HepG2 (cell line): Measurements from ENCODE around the gene ELP5. TPM values are rescaled to one million over a fixed set of nuclear protein-coding genes. Genes with fewer than 3 reads are reported as not detected.

Source experiments
- ELF3 ChIP-seq: IDR thresholded peaks from 2 replicates; pipeline ENCODE4 v1.6.1; 2016; ENCODE audit warnings: missing genetic modification reagents, missing compliant biosample characterization
- GABPA ChIP-seq, 2 experiments: IDR thresholded peaks; 2 replicates each; pipeline ENCODE4 v1.6.1; 2011 to 2016; ENCODE audit warnings: low read depth in 2 of 2, low read length in 1 of 2, missing biosample characterization in 1 of 2, missing genetic modification characterization in 1 of 2
- GABPB1 ChIP-seq: IDR thresholded peaks from 2 replicates; pipeline ENCODE4 v1.6.1; 2016; ENCODE audit warnings: mild to moderate bottlenecking, missing genetic modification reagents, moderate library complexity, missing compliant biosample characterization
- KAT8 ChIP-seq: IDR thresholded peaks from 2 replicates; pipeline ENCODE4 v1.6.1; 2016; ENCODE audit warnings: missing genetic modification reagents, missing compliant biosample characterization
- KIAA2018 ChIP-seq: sonication (generic); formaldehyde crosslinking; IDR thresholded peaks from 2 replicates; pipeline ENCODE4 v1.5.0; 2020; ENCODE audit warnings: mild to moderate bottlenecking, missing genetic modification reagents, borderline replicate concordance
- KLF16 ChIP-seq, 2 experiments: sonication (generic) in 1 of 2; formaldehyde crosslinking in 1 of 2; IDR thresholded peaks; 2 replicates each; pipeline versions ENCODE4 v1.6.1 to v1.8.0; 2016 to 2023; ENCODE audit warnings: missing genetic modification reagents in 2 of 2, missing compliant biosample characterization in 1 of 2
- LRRFIP1 ChIP-seq: sonication (generic); formaldehyde crosslinking; conservative IDR thresholded peaks from 2 replicates; pipeline ENCODE4 v1.4.0; 2020; ENCODE audit warnings: missing genetic modification reagents
- MED13 ChIP-seq: sonication (generic); formaldehyde crosslinking; IDR thresholded peaks from 2 replicates; pipeline ENCODE4 v1.5.0; 2020; ENCODE audit warnings: missing genetic modification reagents
- MLLT10 ChIP-seq: sonication (generic); formaldehyde crosslinking; IDR thresholded peaks from 2 replicates; pipeline ENCODE4 v1.4.0; 2020; ENCODE audit warnings: missing genetic modification reagents
- POLR2G ChIP-seq: fragments of 200-400 bp; formaldehyde crosslinking; IDR thresholded peaks from 2 replicates; pipeline ENCODE4 v1.6.1; 2018; ENCODE audit warnings: mild to moderate bottlenecking, low read depth, low read length, moderate library complexity
- TBX2 ChIP-seq: sonication (generic); formaldehyde crosslinking; IDR thresholded peaks from 2 replicates; pipeline ENCODE4 v1.5.0; 2020; ENCODE audit warnings: missing genetic modification reagents, mild to moderate bottlenecking, borderline replicate concordance
- TCF7 ChIP-seq: sonication (generic); IDR thresholded peaks from 2 replicates; pipeline ENCODE4 v1.6.1; 2016; ENCODE audit warnings: antibody characterized with exemption, low read depth
- ZNF18 ChIP-seq: sonication (generic); formaldehyde crosslinking; IDR thresholded peaks from 2 replicates; pipeline ENCODE4 v1.8.0; 2022; ENCODE audit warnings: mild to moderate bottlenecking, missing genetic modification reagents; ENCODE audit not compliant: insufficient replicate concordance
- ZNF224 ChIP-seq: sonication (generic); formaldehyde crosslinking; IDR thresholded peaks from 2 replicates; pipeline ENCODE4 v1.5.0; 2020; ENCODE audit warnings: mild to moderate bottlenecking, missing genetic modification reagents
- ZNF230 ChIP-seq: sonication (generic); formaldehyde crosslinking; IDR thresholded peaks from 2 replicates; pipeline ENCODE4 v1.4.0; 2020; ENCODE audit warnings: mild to moderate bottlenecking, missing genetic modification reagents
- ZNF430 ChIP-seq: sonication (generic); formaldehyde crosslinking; IDR thresholded peaks from 2 replicates; pipeline ENCODE4 v1.9.0; 2021; ENCODE audit warnings: mild to moderate bottlenecking, missing genetic modification reagents
- ZNF713 ChIP-seq: sonication (generic); formaldehyde crosslinking; IDR thresholded peaks from 2 replicates; pipeline ENCODE4 v1.4.0; 2020; ENCODE audit warnings: mild to moderate bottlenecking, missing genetic modification reagents
- polyA plus RNA-seq, 8 experiments: library from polyadenylated mRNA; depleted of rRNA in 3 of 8; stranded (reverse) in 7 of 8; unstranded in 1 of 8; fragments of >200 nt; fragmentation: Illumina TruSeq in 4 of 8; extraction: Trizol in 4 of 8; gene quantifications; 2 replicates each; pipeline versions ENCODE4 v1.2.1 to v1.2.3, GENCODE V29; 2011 to 2016; ENCODE audit warnings: low read depth in 4 of 8, missing spikeins in 1 of 8, mixed read lengths in 1 of 8; ENCODE audit not compliant: insufficient read depth in 1 of 8
- total RNA-seq, 5 experiments: library from RNA; depleted of rRNA; stranded (reverse); fragments of >200 nt; fragmentation: Illumina TruSeq; extraction: Trizol; gene quantifications; 2 replicates each; pipeline ENCODE4 v1.2.3, GENCODE V29; 2016; ENCODE audit warnings: low read depth in 1 of 5

ELP5 gene
- total and polyA plus RNA-seq, 2 of the 13 experiments (the other 11 are each of a cell fraction or from before 2014, with no cell fraction given) = 67.6 to 69.8 TPM

- TF ChIP-seq KAT8 (CRISPR knock-in tag) = peak; percentile 94
- TF ChIP-seq MED13 (CRISPR knock-in tag) = no peak
- peak; percentile 58 for TF ChIP-seq ZNF18 (CRISPR knock-in tag)
- peak; percentile 23; the same call in 1 of the 2 replicates for TF ChIP-seq GABPA (IDR thresholded peaks at IDR 0.05; ENCODE audit: low read depth, low read length)
- peak; percentile 73 for TF ChIP-seq GABPA (CRISPR knock-in tag; IDR thresholded peaks at IDR 0.05; ENCODE audit: low read depth)
- TF ChIP-seq ELF3 (CRISPR knock-in tag) = peak; percentile 89
- TF ChIP-seq MLLT10 (CRISPR knock-in tag) = no peak
- TF ChIP-seq KIAA2018 (CRISPR knock-in tag) = no peak
- TF ChIP-seq LRRFIP1 (CRISPR knock-in tag) = no peak
- TF ChIP-seq KLF16 (CRISPR knock-in tag; IDR thresholded peaks at IDR 0.05) = peak in 1 of 2 experiments; percentile 92; a peak in 2 of 4 replicates
- 0 out of 2 replicates have a peak, but pooled peaks have one; percentile 73 for TF ChIP-seq ZNF224 (CRISPR knock-in tag)
- peak; percentile 83 for TF ChIP-seq GABPB1 (CRISPR knock-in tag)
- peak; percentile 74 for TF ChIP-seq ZNF230 (CRISPR knock-in tag)
- peak; percentile 56; the same call in 1 of the 2 replicates for TF ChIP-seq ZNF430 (CRISPR knock-in tag)
- TF ChIP-seq TCF7 = no peak
- TF ChIP-seq POLR2G = peak; percentile 83
- TF ChIP-seq TBX2 (CRISPR knock-in tag) = peak; percentile 48
- no peak for TF ChIP-seq ZNF713
Measured at GRCh38 chr17:7242717-7243452, 9.1 kb upstream of the ELP5 start (continued).
